ENCODE measurements around the gene IPO13. TPM values are rescaled to one million over a fixed set of nuclear protein-coding genes. Genes with fewer than 3 reads are reported as not detected.

The IPO13 gene
- total RNA-seq, 6 donors from 2014 or later: 16.9 to 46.1 (median 24.1) TPM

GRCh38 chr1:43982241-43982640 lies 35.5 kb downstream of the IPO13 start:
- no peak for ATAC-seq (ENCODE audit: low FRiP score in 2 of 2)
- Histone ChIP-seq H3K9me3 (no peaks in the 10 kb centered on the region), H3K4me3 (no peak overlapping the region), H3K27me3 (no peaks in the 10 kb centered on the region), H3K27ac (no peak overlapping the region), H3K36me3 (peaks cover 0 to 23% (median 11%) of the 10 kb centered on the region in 4 donors), H3K4me1 (peaks cover 20 to 41% (median 28%) of the 10 kb centered on the region in 4 donors)
- 95 to 98% methylated on average over 4 to 8 of the region's 8 CpGs for WGBS, 2 donors
- no peak for TF ChIP-seq EP300 (IDR thresholded peaks at IDR 0.05)
- TF ChIP-seq CTCF (IDR thresholded peaks at IDR 0.05): no peak
- TF ChIP-seq POLR2AphosphoS5 (IDR thresholded peaks at IDR 0.05): no peak
- TF ChIP-seq POLR2A (IDR thresholded peaks at IDR 0.05): no peak
- peak in 1 of 2 donors; percentile 69 for DNase-seq

GRCh38 chr1:43982808-43983207 lies 36.1 kb downstream of the IPO13 start:
- Histone ChIP-seq H3K27ac (no peak overlapping the region), H3K9me3 (no peaks in the 10 kb centered on the region), H3K4me3 (no peak overlapping the region), H3K4me1 (peaks cover 18 to 35% (median 26%) of the 10 kb centered on the region in 4 donors), H3K36me3 (peaks cover 0 to 17% (median 8%) of the 10 kb centered on the region in 4 donors), H3K27me3 (no peaks in the 10 kb centered on the region)
- WGBS, 2 donors: 81 to 82% methylated on average over 15 of the region's 15 CpGs
- TF ChIP-seq POLR2AphosphoS5 (IDR thresholded peaks at IDR 0.05): no peak
- DNase-seq: peak in 1 of 2 donors; percentile 54
- no peak for ATAC-seq (ENCODE audit: low FRiP score in 2 of 2)

- no peak overlapping the region for H3K27ac ChIP-seq
- no peak overlapping the region for H3K4me3 ChIP-seq
- H3K9me3 ChIP-seq: no peaks in the 10 kb centered on the region
- no peak for TF ChIP-seq CTCF (IDR thresholded peaks at IDR 0.05)
- H3K36me3 ChIP-seq: peaks cover 0 to 15% (median 3%) of the 10 kb centered on the region in 4 donors
- ATAC-seq (ENCODE audit: low FRiP score in 2 of 2) (no peak), DNase-seq (no peak)
- 85 to 91% methylated on average over 12 of the region's 12 CpGs for WGBS, 2 donors
- peaks cover 18 to 29% (median 21%) of the 10 kb centered on the region in 4 donors for H3K4me1 ChIP-seq
- no peaks in the 10 kb centered on the region for H3K27me3 ChIP-seq
Observed at GRCh38 chr1:43983253-43983899, 36.6 kb downstream of the IPO13 start.

- Histone ChIP-seq H3K27ac (no peak overlapping the region), H3K9me3 (no peaks in the 10 kb centered on the region), H3K4me1 (peaks cover 12 to 18% (median 12%) of the 10 kb centered on the region in 4 donors), H3K4me3 (no peak overlapping the region), H3K36me3 (peaks cover 0 to 15% (median 3%) of the 10 kb centered on the region in 4 donors), H3K27me3 (no peaks in the 10 kb centered on the region)
- ATAC-seq (ENCODE audit: low FRiP score in 2 of 2): no peak
- peak in 1 of 2 donors; percentile 66 for DNase-seq
- WGBS, 2 donors: 80 to 96% methylated on average over 2 to 16 of the region's 16 CpGs
- TF ChIP-seq POLR2A (IDR thresholded peaks at IDR 0.05) (no peak), CTCF (IDR thresholded peaks at IDR 0.05) (no peak), POLR2AphosphoS5 (IDR thresholded peaks at IDR 0.05) (no peak), EP300 (IDR thresholded peaks at IDR 0.05) (no peak)
Observed at GRCh38 chr1:43984855-43985254, 38.1 kb downstream of the IPO13 start.

- no peak for ATAC-seq (ENCODE audit: low FRiP score in 2 of 2)
- WGBS, 2 donors: 74 to 78% methylated on average over 4 of the region's 4 CpGs
Observed at GRCh38 chr1:43985984-43986595, 39.3 kb downstream of the IPO13 start.

More at GRCh38 chr1:43985984-43986595, 39.3 kb downstream of the IPO13 start:
- Histone ChIP-seq H3K9me3 (no peaks in the 10 kb centered on the region), H3K27ac (no peak overlapping the region), H3K36me3 (peaks cover 0 to 15% (median 3%) of the 10 kb centered on the region in 4 donors), H3K4me3 (no peak overlapping the region), H3K27me3 (no peaks in the 10 kb centered on the region), H3K4me1 (peaks cover 6 to 11% (median 7%) of the 10 kb centered on the region in 4 donors)
- no peak for DNase-seq
- TF ChIP-seq EP300 (IDR thresholded peaks at IDR 0.05): no peak
- no peak for TF ChIP-seq CTCF (IDR thresholded peaks at IDR 0.05)
- TF ChIP-seq POLR2A (IDR thresholded peaks at IDR 0.05): no peak
- no peak for TF ChIP-seq POLR2AphosphoS5 (IDR thresholded peaks at IDR 0.05)

Data from upper lobe of left lung (tissue), 6 donors.